Testis (tissue), 2 donors: ENCODE measurements around the gene CARS1.

Experiments
- POLR2A ChIP-seq: fragments of 450-650 bp; IDR thresholded peaks from one replicate; pipeline ENCODE4 v1.6.1; 2017; ENCODE audit warnings: antibody characterized with exemption, mild to moderate bottlenecking, moderate library complexity
- TF ChIP-seq, protein P1 (sequence below), 3 experiments: fragments of 450-650 bp in 2 of 3; fragments of 200-600 bp in 1 of 3; sonication (generic) in 1 of 3; IDR thresholded peaks; one replicate each; pipeline ENCODE4 v1.5.1; 2016 to 2019; ENCODE audit warnings: antibody characterized with exemption in 3 of 3, mild to moderate bottlenecking in 2 of 3, moderate library complexity in 1 of 3

DNA sequence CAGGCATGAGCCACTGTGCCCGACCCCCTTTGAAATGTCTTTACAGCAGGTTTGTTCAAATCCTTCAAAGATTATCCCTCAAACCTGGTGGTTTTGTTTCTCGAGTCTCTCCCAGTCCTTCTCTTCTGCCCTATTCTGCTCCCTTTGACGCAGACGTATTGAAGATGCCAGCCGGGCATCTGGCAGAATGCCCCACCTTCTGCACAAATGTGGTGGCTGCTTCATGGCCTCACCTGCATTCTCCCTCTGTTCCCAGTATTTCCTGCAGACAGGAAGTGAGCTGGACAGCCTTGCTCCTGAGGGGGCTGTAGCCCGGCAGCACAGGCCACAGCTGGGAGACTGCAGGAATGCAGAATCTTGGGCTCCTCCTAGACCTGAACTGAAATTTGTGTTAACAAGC, 60.2 kb downstream of the CARS1 start:
- TF ChIP-seq POLR2A, result no peak
- TF ChIP-seq, protein P1, sequence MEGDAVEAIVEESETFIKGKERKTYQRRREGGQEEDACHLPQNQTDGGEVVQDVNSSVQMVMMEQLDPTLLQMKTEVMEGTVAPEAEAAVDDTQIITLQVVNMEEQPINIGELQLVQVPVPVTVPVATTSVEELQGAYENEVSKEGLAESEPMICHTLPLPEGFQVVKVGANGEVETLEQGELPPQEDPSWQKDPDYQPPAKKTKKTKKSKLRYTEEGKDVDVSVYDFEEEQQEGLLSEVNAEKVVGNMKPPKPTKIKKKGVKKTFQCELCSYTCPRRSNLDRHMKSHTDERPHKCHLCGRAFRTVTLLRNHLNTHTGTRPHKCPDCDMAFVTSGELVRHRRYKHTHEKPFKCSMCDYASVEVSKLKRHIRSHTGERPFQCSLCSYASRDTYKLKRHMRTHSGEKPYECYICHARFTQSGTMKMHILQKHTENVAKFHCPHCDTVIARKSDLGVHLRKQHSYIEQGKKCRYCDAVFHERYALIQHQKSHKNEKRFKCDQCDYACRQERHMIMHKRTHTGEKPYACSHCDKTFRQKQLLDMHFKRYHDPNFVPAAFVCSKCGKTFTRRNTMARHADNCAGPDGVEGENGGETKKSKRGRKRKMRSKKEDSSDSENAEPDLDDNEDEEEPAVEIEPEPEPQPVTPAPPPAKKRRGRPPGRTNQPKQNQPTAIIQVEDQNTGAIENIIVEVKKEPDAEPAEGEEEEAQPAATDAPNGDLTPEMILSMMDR (IDR thresholded peaks at IDR 0.05), result no peak
